GM23248 (cell line): ENCODE results near the gene GJC2. TPM values are rescaled to one million over a fixed set of nuclear protein-coding genes. Genes with fewer than 3 reads are reported as not detected.

ENCODE experiments used
- DNase-seq: peaks from one replicate; pipeline ENCODE4 v3.0.0-alpha.2; 2015
- H2AFZ ChIP-seq: fragments of 200-600 bp; sonication (generic); 2 replicates; pipeline ENCODE4 v1.6.1; 2016; ENCODE audit warnings: antibody characterized with exemption
- H3F3A ChIP-seq: fragments of 200-600 bp; sonication (generic); 2 replicates; pipeline ENCODE4 v1.6.1; 2016; ENCODE audit warnings: mild to moderate bottlenecking, antibody characterized with exemption, mixed run types; ENCODE audit not compliant: insufficient read depth
- H3K27ac ChIP-seq: fragments of 200-600 bp; sonication (generic); 2 replicates; pipeline ENCODE4 v1.5.1; 2016; ENCODE audit warnings: mild to moderate bottlenecking
- H3K27me3 ChIP-seq: fragments of 200-600 bp; sonication (generic); replicated peaks from 2 replicates; pipeline ENCODE4 v1.6.1; 2016; ENCODE audit warnings: mild to moderate bottlenecking; ENCODE audit not compliant: insufficient read depth
- H3K36me3 ChIP-seq: fragments of 200-600 bp; sonication (generic); 2 replicates; pipeline ENCODE4 v1.6.1; 2016; ENCODE audit warnings: low read depth, mild to moderate bottlenecking
- H3K4me1 ChIP-seq: fragments of 200-600 bp; sonication (generic); 2 replicates; pipeline ENCODE4 v1.6.1; 2016; ENCODE audit warnings: mild to moderate bottlenecking; ENCODE audit not compliant: insufficient read depth
- H3K4me2 ChIP-seq: fragments of 200-600 bp; sonication (generic); one replicate; pipeline ENCODE4 v1.6.1; 2016; ENCODE audit warnings: mild to moderate bottlenecking; ENCODE audit not compliant: unreplicated experiment
- H3K4me3 ChIP-seq: fragments of 200-600 bp; sonication (generic); 2 replicates; pipeline ENCODE4 v1.5.1; 2016; ENCODE audit warnings: mild to moderate bottlenecking
- H3K79me2 ChIP-seq: fragments of 200-600 bp; sonication (generic); 2 replicates; pipeline ENCODE4 v1.6.1; 2016; ENCODE audit warnings: mild to moderate bottlenecking; ENCODE audit not compliant: insufficient read depth
- H3K9ac ChIP-seq: fragments of 200-600 bp; sonication (generic); 2 replicates; pipeline ENCODE4 v1.6.1; 2016; ENCODE audit warnings: mild to moderate bottlenecking
- H3K9me2 ChIP-seq: fragments of 200-600 bp; sonication (generic); 2 replicates; pipeline ENCODE4 v1.6.1; 2016; ENCODE audit warnings: mixed run types, mild to moderate bottlenecking, moderate library complexity; ENCODE audit not compliant: insufficient read depth
- H3K9me3 ChIP-seq: fragments of 200-600 bp; sonication (generic); one replicate; pipeline ENCODE4 v1.6.1; 2017; ENCODE audit warnings: low read depth
- H4K20me1 ChIP-seq: fragments of 200-600 bp; sonication (generic); 2 replicates; pipeline ENCODE4 v1.6.0; 2016; ENCODE audit not compliant: insufficient read depth
- EZH2 ChIP-seq: fragments of 200-600 bp; sonication (generic); IDR thresholded peaks from 2 replicates; pipeline ENCODE4 v1.6.1; 2018; ENCODE audit warnings: antibody characterized with exemption, mild to moderate bottlenecking; ENCODE audit not compliant: insufficient read depth, poor library complexity, severe bottlenecking
- EZH2phosphoT487 ChIP-seq: fragments of 200-600 bp; sonication (generic); IDR thresholded peaks from 2 replicates; pipeline ENCODE4 v1.6.1; 2018; ENCODE audit warnings: antibody characterized with exemption, moderate library complexity, mild to moderate bottlenecking, low read depth; ENCODE audit not compliant: insufficient read depth
- WGBS, 2 experiments: methylation state at CpG; one replicate each; pipeline ENCODE4 v1.1.6; 2015 to 2017; ENCODE audit warnings: low lambda C conversion rate in 2 of 2, low coverage in 1 of 2; ENCODE audit errors: missing lambda C conversion rate in 2 of 2; 5-methylcytosine and 5-hydroxymethylcytosine counted together
- in situ Hi-C: fragments of 300-500 bp; cut with MboI; formaldehyde crosslinking; loops from 2 replicates; pipeline ENCODE4 v1.15.0; 2020
- polyA plus RNA-seq: library from polyadenylated mRNA; unstranded; fragments of >200 nt; fragmentation: Nextera tagmentation; extraction: Ambion mirVana; gene quantifications from 2 replicates; pipeline ENCODE4 v1.2.1, GENCODE V29; 2016
- total RNA-seq: library from RNA; depleted of rRNA; stranded (reverse); fragments of >200 nt; shearing (Covaris generic); gene quantifications from 2 replicates; pipeline ENCODE4 v1.2.3, GENCODE V29; 2014; rRNA removed

Gene GJC2
- total RNA-seq, result 0.54 and 2.7 TPM in 2 replicates
- polyA plus RNA-seq, result 0.08 and 0.14 TPM in 2 replicates

- H3K9me2 ChIP-seq, result no peaks in the 10 kb centered on the region
- WGBS, 2 experiments, result 42 to 66% methylated on average over 10 to 17 of the region's 17 CpGs
- H3K4me2 ChIP-seq, result peak within 1 kb of the TSS; percentile 23
- H4K20me1 ChIP-seq, result peaks cover 5% of the 10 kb centered on the region; the same call in 1 of the 2 replicates
- in situ Hi-C loops, result no loop called here
- peak within 1 kb of the TSS; percentile 46 for H3K27ac ChIP-seq
- no peak within 1 kb of the TSS for H3K4me3 ChIP-seq
- H3K27me3 ChIP-seq, result no peaks in the 10 kb centered on the region
- H3K79me2 ChIP-seq, result peaks cover 56% of the 10 kb centered on the region
- no peak for TF ChIP-seq EZH2phosphoT487
- TF ChIP-seq EZH2, result no peak
- H3K9me3 ChIP-seq, result no peaks in the 10 kb centered on the region
- H3F3A ChIP-seq, result no peaks in the 10 kb centered on the region; the same call in 1 of the 2 replicates
- peak; percentile 36 for DNase-seq
- peak within 1 kb of the TSS; percentile 38 for H3K9ac ChIP-seq
- no peaks in the 10 kb centered on the region for H3K36me3 ChIP-seq
- H2AFZ ChIP-seq, result no peak within 1 kb of the TSS
- H3K4me1 ChIP-seq, result peaks cover 23% of the 10 kb centered on the region
Observed at GRCh38 chr1:228149406-228150119, at the start of gene GJC2. Gene GJC2 (plus strand): TSS chr1:228149930. CDS start chr1:228157759, 7,829 bp downstream.

GRCh38 chr1:228100822-228101613, 48.7 kb upstream of the GJC2 start:
- H2AFZ ChIP-seq, result no peak overlapping the region
- peak overlapping the region; percentile 86; the same call in 1 of the 2 replicates for H3K9ac ChIP-seq
- TF ChIP-seq EZH2, result no peak
- TF ChIP-seq EZH2phosphoT487, result no peak
- no peaks in the 10 kb centered on the region for H3K9me2 ChIP-seq
- in situ Hi-C loops, result no loop called here
- peaks cover 10% of the 10 kb centered on the region for H3K4me1 ChIP-seq
- H3K4me3 ChIP-seq, result no peak overlapping the region; the same call in 1 of the 2 replicates
- H3K36me3 ChIP-seq, result peaks cover 20% of the 10 kb centered on the region; the same call in 1 of the 2 replicates
- H3F3A ChIP-seq, result peaks cover 33% of the 10 kb centered on the region
- no peak overlapping the region for H3K4me2 ChIP-seq
- H3K27ac ChIP-seq, result peak overlapping the region; percentile 28
- DNase-seq, result no peak
- peaks cover 9% of the 10 kb centered on the region for H4K20me1 ChIP-seq
- WGBS, 2 experiments, result 66 to 70% methylated on average over 11 to 12 of the region's 12 CpGs
- H3K79me2 ChIP-seq, result peaks cover 64% of the 10 kb centered on the region
- no peaks in the 10 kb centered on the region for H3K9me3 ChIP-seq
- H3K27me3 ChIP-seq, result no peaks in the 10 kb centered on the region

GRCh38 chr1:228101614-228101993, 48.1 kb upstream of the GJC2 start:
- 28 to 40% methylated on average over 13 to 15 of the region's 15 CpGs for WGBS, 2 experiments
- Histone ChIP-seq H3K4me2 (peak overlapping the region; percentile 50), H2AFZ (no peak overlapping the region), H3K36me3 (peaks cover 20% of the 10 kb centered on the region; the same call in 1 of the 2 replicates), H3F3A (peaks cover 33% of the 10 kb centered on the region), H3K4me3 (peak overlapping the region; percentile 88), H3K79me2 (peaks cover 58% of the 10 kb centered on the region), H3K9ac (peak overlapping the region; percentile 86), H3K9me2 (no peaks in the 10 kb centered on the region), H3K27me3 (no peaks in the 10 kb centered on the region), H3K9me3 (no peaks in the 10 kb centered on the region), H3K27ac (no peak overlapping the region), H4K20me1 (peaks cover 5% of the 10 kb centered on the region), H3K4me1 (peaks cover 9% of the 10 kb centered on the region)
- in situ Hi-C loops, result no loop called here
- no peak for TF ChIP-seq EZH2
- TF ChIP-seq EZH2phosphoT487, result no peak
- no peak for DNase-seq
